Measurements from ENCODE around the gene KCNG2. TPM values are rescaled to one million over a fixed set of nuclear protein-coding genes. Genes with fewer than 3 reads are reported as not detected.
"Not testable (repeated sequence)": the region's sequence is repeated elsewhere in the genome, so short reads cannot be mapped to it uniquely, and the experiment has no call there.

KCNG2 gene
- total RNA-seq, 1 donor from 2014 or later: under 0.01 TPM

- FAIRE-seq: no peak
- DNase-seq (ENCODE audit: low spot score in 2 of 2): no peak
Measured at GRCh38 chr18:79849328-79850207, 51.8 kb downstream of the KCNG2 start.

- DNase-seq (ENCODE audit: low spot score in 2 of 2): no peak
- no peak for FAIRE-seq
Measured at GRCh38 chr18:79850731-79851130, 53.0 kb downstream of the KCNG2 start.

- FAIRE-seq: no peak
- no peak for DNase-seq (ENCODE audit: low spot score in 2 of 2)
Measured at GRCh38 chr18:79851489-79851888, 53.8 kb downstream of the KCNG2 start.

GRCh38 chr18:79851950-79852349 is 54.2 kb downstream of the KCNG2 start:
- no peak for DNase-seq (ENCODE audit: low spot score in 2 of 2)
- FAIRE-seq: no peak

- FAIRE-seq (no peak), DNase-seq (ENCODE audit: low spot score in 2 of 2) (no peak)
Measured at GRCh38 chr18:79852561-79853302, 55.0 kb downstream of the KCNG2 start.

- DNase-seq (ENCODE audit: low spot score in 2 of 2) (no peak), FAIRE-seq (no peak)
Measured at GRCh38 chr18:79853303-79853992, 55.7 kb downstream of the KCNG2 start.

- DNase-seq (ENCODE audit: low spot score in 2 of 2) (no peak), FAIRE-seq (no peak)
Measured at GRCh38 chr18:79853993-79854364, 56.2 kb downstream of the KCNG2 start.

GRCh38 chr18:79855147-79855933 is 57.6 kb downstream of the KCNG2 start:
- DNase-seq (ENCODE audit: low spot score in 2 of 2) (no peak), FAIRE-seq (no peak)

GRCh38 chr18:79856119-79857007 is 58.6 kb downstream of the KCNG2 start:
- DNase-seq (ENCODE audit: low spot score in 2 of 2) (no peak), FAIRE-seq (no peak)

GRCh38 chr18:79857082-79857671 is 59.4 kb downstream of the KCNG2 start:
- peak; percentile 69 to 71 for DNase-seq (ENCODE audit: low spot score in 2 of 2)
- FAIRE-seq: no peak

GRCh38 chr18:79859314-79859713 is 61.6 kb downstream of the KCNG2 start:
- no peak for FAIRE-seq
- no peak for DNase-seq (ENCODE audit: low spot score in 2 of 2)

- no peak for DNase-seq (ENCODE audit: low spot score in 2 of 2)
- no peak for FAIRE-seq
Measured at GRCh38 chr18:79861687-79862086, 63.9 kb downstream of the KCNG2 start.

- no peak for DNase-seq (ENCODE audit: low spot score in 2 of 2)
- FAIRE-seq: no peak
Measured at GRCh38 chr18:79862562-79862961, 64.8 kb downstream of the KCNG2 start.

- no peak for FAIRE-seq
- DNase-seq (ENCODE audit: low spot score in 2 of 2): no peak
Measured at GRCh38 chr18:79863161-79864005, 65.6 kb downstream of the KCNG2 start.

- DNase-seq (ENCODE audit: low spot score in 2 of 2) (no peak), FAIRE-seq (no peak)
Measured at GRCh38 chr18:79864006-79864725, 66.4 kb downstream of the KCNG2 start.

- not testable (repeated sequence) for DNase-seq (ENCODE audit: low spot score in 2 of 2); FAIRE-seq
Measured at GRCh38 chr18:79864955-79865354, 67.2 kb downstream of the KCNG2 start.

- FAIRE-seq; DNase-seq (ENCODE audit: low spot score in 2 of 2): not testable (repeated sequence)
Measured at GRCh38 chr18:79865951-79866350, 68.2 kb downstream of the KCNG2 start.

Data from frontal cortex (tissue), 4 donors.